HCT116 (cell line): ENCODE measurements around the gene ANXA2. TPM values are rescaled to one million over a fixed set of nuclear protein-coding genes. Genes with fewer than 3 reads are reported as not detected.

Experiments used
- ATAC-seq: fragments of 200-7000 bp; cut with Tn5 transposase; 2 replicates; pipeline ENCODE4 v1.9.1; 2020; ENCODE audit warnings: mild to moderate bottlenecking, moderate library complexity
- BruUV-seq: library from RNA; stranded (reverse); fragments of 400-500 nt; replicated peaks from 2 replicates; lab custom pipeline; 2021; lab: Mats Ljungman, UMichigan
- CTCF ChIA-PET: fragments of 300-600 bp; sonication (Branson Sonifier 250); formaldehyde crosslinking; loops from one replicate; lab custom pipeline; 2021; ENCODE audit warnings: antibody characterized with exemption; lab: Charles Lee
- POLR2A ChIA-PET: fragments of 300-600, 350-600 bp; sonication (Branson Sonifier 250); formaldehyde crosslinking; loops from one replicate; lab custom pipeline; 2021; ENCODE audit warnings: antibody characterized with exemption; lab: Charles Lee
- RAD21 ChIA-PET, 2 experiments: fragments of 300-600 bp; sonication (Branson Sonifier 250); formaldehyde crosslinking; loops; one replicate each; lab custom pipeline; 2023; ENCODE audit warnings: low total read pairs in 2 of 2; ENCODE audit not compliant: uncharacterized antibody in 2 of 2, unreplicated experiment in 2 of 2, low non-redundant PET in 1 of 2; lab: Charles Lee
- DNase-seq: peaks from one replicate; pipeline ENCODE4 v3.0.0-alpha.2; 2010; ENCODE audit warnings: low read depth, low spot score
- H2AFZ ChIP-seq: fragments of 200-600 bp; shearing (Covaris generic), sonication (generic); 2 replicates; pipeline ENCODE4 v1.6.1; 2017; ENCODE audit warnings: low read depth, mixed run types, mixed read lengths, antibody characterized with exemption, low read length; ENCODE audit not compliant: poor library complexity, severe bottlenecking
- H3K27ac ChIP-seq: 2 replicates; pipeline ENCODE4 v1.5.1; 2012; ENCODE audit warnings: low read depth, low read length
- H3K27me3 ChIP-seq: fragments of 200-600 bp; sonication (generic); 2 replicates; pipeline ENCODE4 v1.6.1; 2016; ENCODE audit warnings: mixed run types, low read length, mixed read lengths; ENCODE audit not compliant: insufficient read depth
- H3K36me3 ChIP-seq, 2 experiments: fragments of 200-500 bp in 1 of 2; fragments of 200-600 bp in 1 of 2; sonication (Bioruptor generic) in 1 of 2; sonication (generic) in 1 of 2; 2 replicates each; pipeline versions ENCODE4 v1.5.1 to v1.6.1; 2014 to 2016; ENCODE audit warnings: low read length in 2 of 2, inconsistent platforms in 1 of 2, mixed read lengths in 1 of 2, mixed run types in 1 of 2; ENCODE audit not compliant: insufficient read depth in 2 of 2, control insufficient read depth in 1 of 2
- H3K4me1 ChIP-seq, 2 experiments: fragments of 200-600 bp in 1 of 2; sonication (generic) in 1 of 2; 2 replicates each; pipeline versions ENCODE4 v1.5.1 to v1.6.1; 2012 to 2017; ENCODE audit warnings: low read length in 2 of 2, inconsistent platforms in 1 of 2, mild to moderate bottlenecking in 1 of 2, mixed read lengths in 1 of 2, mixed run types in 1 of 2, moderate library complexity in 1 of 2; ENCODE audit not compliant: insufficient read depth in 2 of 2, control insufficient read depth in 1 of 2
- H3K4me2 ChIP-seq: fragments of 200-600 bp; sonication (generic); 2 replicates; pipeline ENCODE4 v1.6.1; 2017; ENCODE audit warnings: mixed run types, low read length, mixed read lengths
- H3K4me3 ChIP-seq, 2 experiments: fragments of 200-600 bp in 1 of 2; sonication (generic) in 1 of 2; replicated peaks in 1 of 2; 2 replicates each; pipeline ENCODE4 v1.5.1; 2011 to 2016; ENCODE audit warnings: low read length in 2 of 2, control low read depth in 1 of 2, low read depth in 1 of 2, mild to moderate bottlenecking in 1 of 2, mixed read lengths in 1 of 2, mixed run types in 1 of 2
- H3K79me2 ChIP-seq: fragments of 200-600 bp; sonication (generic); 2 replicates; pipeline ENCODE4 v1.6.1; 2017; ENCODE audit warnings: mild to moderate bottlenecking, mixed run types, low read length, moderate library complexity, mixed read lengths; ENCODE audit not compliant: insufficient read depth
- H3K9ac ChIP-seq: fragments of 200-600 bp; sonication (generic); 2 replicates; pipeline ENCODE4 v1.6.1; 2016; ENCODE audit warnings: low read length, mixed read lengths
- H3K9me2 ChIP-seq: fragments of 200-600 bp; sonication (generic), shearing (Covaris generic); 2 replicates; pipeline ENCODE4 v1.6.1; 2017; ENCODE audit warnings: mixed run types, mild to moderate bottlenecking, moderate library complexity; ENCODE audit not compliant: insufficient read depth
- H3K9me3 ChIP-seq, 2 experiments: fragments of 200-500 bp in 1 of 2; fragments of 200-600 bp in 1 of 2; sonication (Bioruptor generic) in 1 of 2; sonication (generic) in 1 of 2; 2 replicates each; pipeline ENCODE4 v1.6.1; 2014 to 2017; ENCODE audit warnings: low read length in 2 of 2, mixed read lengths in 2 of 2, inconsistent platforms in 1 of 2, low read depth in 1 of 2, mild to moderate bottlenecking in 1 of 2, mixed run types in 1 of 2, moderate library complexity in 1 of 2; ENCODE audit not compliant: control insufficient read depth in 1 of 2, insufficient read depth in 1 of 2
- H4K20me1 ChIP-seq: fragments of 200-600 bp; sonication (generic), shearing (Covaris generic); 2 replicates; pipeline ENCODE4 v1.6.1; 2017; ENCODE audit warnings: mixed run types, mild to moderate bottlenecking, moderate library complexity; ENCODE audit not compliant: insufficient read depth
- ATF3 ChIP-seq: IDR thresholded peaks from 2 replicates; pipeline ENCODE4 v1.6.1; 2012
- CBX3 ChIP-seq: IDR thresholded peaks from 2 replicates; pipeline ENCODE4 v1.6.1; 2012; ENCODE audit warnings: low read depth
- EGR1 ChIP-seq: IDR thresholded peaks from 2 replicates; pipeline ENCODE4 v1.6.1; 2012; ENCODE audit warnings: low read depth
- ELF1 ChIP-seq: IDR thresholded peaks from 2 replicates; pipeline ENCODE4 v1.6.1; 2012; ENCODE audit warnings: low read depth, borderline replicate concordance
- EZH2 ChIP-seq: fragments of 200-600 bp; sonication (generic); IDR thresholded peaks from 2 replicates; pipeline ENCODE4 v1.6.1; 2017; ENCODE audit warnings: antibody characterized with exemption, mixed run types
- JUND ChIP-seq: IDR thresholded peaks from 2 replicates; pipeline ENCODE4 v1.6.1; 2012
- POLR2A ChIP-seq: IDR thresholded peaks from 2 replicates; pipeline ENCODE4 v1.7.0; 2011; ENCODE audit warnings: borderline replicate concordance; ENCODE audit not compliant: insufficient read depth, insufficient read length; ENCODE audit errors: extremely low read depth
- POLR2AphosphoS5 ChIP-seq: IDR thresholded peaks from 2 replicates; pipeline ENCODE4 v1.6.1; 2011; ENCODE audit warnings: mild to moderate bottlenecking, low read depth, low read length, moderate library complexity
- RAD21 ChIP-seq: IDR thresholded peaks from 2 replicates; pipeline ENCODE4 v1.6.1; 2012; ENCODE audit warnings: low read depth, mild to moderate bottlenecking
- SIN3A ChIP-seq: IDR thresholded peaks from 2 replicates; pipeline ENCODE4 v1.6.1; 2012; ENCODE audit warnings: low read depth
- SP1 ChIP-seq: IDR thresholded peaks from 2 replicates; pipeline ENCODE4 v1.6.1; 2012; ENCODE audit warnings: low read depth
- YY1 ChIP-seq: IDR thresholded peaks from 2 replicates; pipeline ENCODE4 v1.6.1; 2011; ENCODE audit warnings: low read length, low read depth, moderate library complexity, mild to moderate bottlenecking; ENCODE audit not compliant: insufficient replicate concordance; ENCODE audit errors: extremely low read depth
- ZFX ChIP-seq: fragments of 450-650 bp; IDR thresholded peaks from 2 replicates; pipeline ENCODE4 v1.6.1; 2017
- ZNF274 ChIP-seq: fragments of 200-500 bp; sonication (Bioruptor generic); IDR thresholded peaks from 2 replicates; pipeline ENCODE4 v1.6.1; 2014; ENCODE audit warnings: mild to moderate bottlenecking, low read depth, low read length, inconsistent platforms
- intact Hi-C: fragments of 100-400 bp; cut with micrococcal nuclease; formaldehyde crosslinking; loops from 2 replicates; pipeline ENCODE4 v1.10.0; 2022
- total RNA-seq: library from RNA; stranded (reverse); gene quantifications from one replicate; pipeline ENCODE4 v1.2.1, GENCODE V29; 2021; ENCODE audit not compliant: unreplicated experiment
- TF ChIP-seq, protein P1 (sequence below): IDR thresholded peaks from 2 replicates; pipeline ENCODE4 v1.6.1; 2012; ENCODE audit warnings: low read depth
- TF ChIP-seq, protein P2 (sequence below): IDR thresholded peaks from 2 replicates; pipeline ENCODE4 v1.6.1; 2011; ENCODE audit warnings: mild to moderate bottlenecking, low read length, moderate library complexity; ENCODE audit not compliant: insufficient replicate concordance; ENCODE audit errors: extremely low read depth
- TF ChIP-seq, protein P3 (sequence below): IDR thresholded peaks from 2 replicates; pipeline ENCODE4 v1.6.1; 2012

ANXA2 gene
- total RNA-seq, 1 experiment from 2014 or later = 1,298 TPM

- H3K9me2 ChIP-seq = no peaks in the 10 kb centered on the region
- H3K4me3 ChIP-seq = no peak overlapping the region
- POLR2A ChIA-PET = interaction anchor here (0.6 to 3.3 kb wide), 3 partner anchors 9 to 16 kb away, joined by 4 to 13 read pairs (median 5); no protein-coding TSS in a partner anchor
- peak overlapping the region; percentile 61 for H3K9ac ChIP-seq
- H3K4me2 ChIP-seq = peak overlapping the region; percentile 21
- H3K4me1 ChIP-seq = peaks cover 72 to 96% of the 10 kb centered on the region in 2 experiments
- no peak for ATAC-seq
- TF ChIP-seq RAD21 (no peak), ZNF274 (no peak), JUND (no peak), POLR2A (no peak), EGR1 (no peak), EZH2 (no peak), ZFX (no peak), ELF1 (no peak), CBX3 (no peak), SIN3A (no peak), SP1 (no peak), POLR2AphosphoS5 (no peak), ATF3 (no peak), YY1 (no peak)
- TF ChIP-seq, protein P1, sequence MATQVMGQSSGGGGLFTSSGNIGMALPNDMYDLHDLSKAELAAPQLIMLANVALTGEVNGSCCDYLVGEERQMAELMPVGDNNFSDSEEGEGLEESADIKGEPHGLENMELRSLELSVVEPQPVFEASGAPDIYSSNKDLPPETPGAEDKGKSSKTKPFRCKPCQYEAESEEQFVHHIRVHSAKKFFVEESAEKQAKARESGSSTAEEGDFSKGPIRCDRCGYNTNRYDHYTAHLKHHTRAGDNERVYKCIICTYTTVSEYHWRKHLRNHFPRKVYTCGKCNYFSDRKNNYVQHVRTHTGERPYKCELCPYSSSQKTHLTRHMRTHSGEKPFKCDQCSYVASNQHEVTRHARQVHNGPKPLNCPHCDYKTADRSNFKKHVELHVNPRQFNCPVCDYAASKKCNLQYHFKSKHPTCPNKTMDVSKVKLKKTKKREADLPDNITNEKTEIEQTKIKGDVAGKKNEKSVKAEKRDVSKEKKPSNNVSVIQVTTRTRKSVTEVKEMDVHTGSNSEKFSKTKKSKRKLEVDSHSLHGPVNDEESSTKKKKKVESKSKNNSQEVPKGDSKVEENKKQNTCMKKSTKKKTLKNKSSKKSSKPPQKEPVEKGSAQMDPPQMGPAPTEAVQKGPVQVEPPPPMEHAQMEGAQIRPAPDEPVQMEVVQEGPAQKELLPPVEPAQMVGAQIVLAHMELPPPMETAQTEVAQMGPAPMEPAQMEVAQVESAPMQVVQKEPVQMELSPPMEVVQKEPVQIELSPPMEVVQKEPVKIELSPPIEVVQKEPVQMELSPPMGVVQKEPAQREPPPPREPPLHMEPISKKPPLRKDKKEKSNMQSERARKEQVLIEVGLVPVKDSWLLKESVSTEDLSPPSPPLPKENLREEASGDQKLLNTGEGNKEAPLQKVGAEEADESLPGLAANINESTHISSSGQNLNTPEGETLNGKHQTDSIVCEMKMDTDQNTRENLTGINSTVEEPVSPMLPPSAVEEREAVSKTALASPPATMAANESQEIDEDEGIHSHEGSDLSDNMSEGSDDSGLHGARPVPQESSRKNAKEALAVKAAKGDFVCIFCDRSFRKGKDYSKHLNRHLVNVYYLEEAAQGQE = no peak
- TF ChIP-seq, protein P2, sequence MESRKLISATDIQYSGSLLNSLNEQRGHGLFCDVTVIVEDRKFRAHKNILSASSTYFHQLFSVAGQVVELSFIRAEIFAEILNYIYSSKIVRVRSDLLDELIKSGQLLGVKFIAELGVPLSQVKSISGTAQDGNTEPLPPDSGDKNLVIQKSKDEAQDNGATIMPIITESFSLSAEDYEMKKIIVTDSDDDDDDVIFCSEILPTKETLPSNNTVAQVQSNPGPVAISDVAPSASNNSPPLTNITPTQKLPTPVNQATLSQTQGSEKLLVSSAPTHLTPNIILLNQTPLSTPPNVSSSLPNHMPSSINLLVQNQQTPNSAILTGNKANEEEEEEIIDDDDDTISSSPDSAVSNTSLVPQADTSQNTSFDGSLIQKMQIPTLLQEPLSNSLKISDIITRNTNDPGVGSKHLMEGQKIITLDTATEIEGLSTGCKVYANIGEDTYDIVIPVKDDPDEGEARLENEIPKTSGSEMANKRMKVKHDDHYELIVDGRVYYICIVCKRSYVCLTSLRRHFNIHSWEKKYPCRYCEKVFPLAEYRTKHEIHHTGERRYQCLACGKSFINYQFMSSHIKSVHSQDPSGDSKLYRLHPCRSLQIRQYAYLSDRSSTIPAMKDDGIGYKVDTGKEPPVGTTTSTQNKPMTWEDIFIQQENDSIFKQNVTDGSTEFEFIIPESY = no peak
- TF ChIP-seq, protein P3, sequence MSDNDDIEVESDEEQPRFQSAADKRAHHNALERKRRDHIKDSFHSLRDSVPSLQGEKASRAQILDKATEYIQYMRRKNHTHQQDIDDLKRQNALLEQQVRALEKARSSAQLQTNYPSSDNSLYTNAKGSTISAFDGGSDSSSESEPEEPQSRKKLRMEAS = no peak
- TF ChIP-seq, all 23 proteins: peak for 0
- no peaks in the 10 kb centered on the region for H3K27me3 ChIP-seq
- no peak overlapping the region for H2AFZ ChIP-seq
- H3K27ac ChIP-seq = peak overlapping the region; percentile 93
- no TSS peak for BruUV-seq
- RAD21 ChIA-PET = no interaction called here
- peaks cover 18% of the 10 kb centered on the region; the same call in 1 of the 2 replicates for H4K20me1 ChIP-seq
- H3K36me3 ChIP-seq = peaks cover 27 to 58% of the 10 kb centered on the region in 2 experiments
- no peak for DNase-seq
- peaks cover 99% of the 10 kb centered on the region for H3K79me2 ChIP-seq
- no peaks in the 10 kb centered on the region for H3K9me3 ChIP-seq
- intact Hi-C loops = no loop called here
- CTCF ChIA-PET = no interaction called here
Measured at GRCh38 chr15:60381148-60381788, 16.5 kb downstream of the ANXA2 start.
